ENCODE data around the gene DRC1. TPM values are rescaled to one million over a fixed set of nuclear protein-coding genes. Genes with fewer than 3 reads are reported as not detected.

The DRC1 gene
- polyA plus RNA-seq, 1 donor from 2014 or later = 0.16 TPM

- H3K9me2 ChIP-seq (ENCODE audit: insufficient read depth, low read length) = no peaks in the 10 kb centered on the region
- no peak overlapping the region for H3K4me2 ChIP-seq (ENCODE audit: low read length)
- H3K36me3 ChIP-seq (ENCODE audit: insufficient read depth, low read length) = no peaks in the 10 kb centered on the region
- no peak overlapping the region for H3K4me3 ChIP-seq (ENCODE audit: low read length)
- no peak overlapping the region for H2AFZ ChIP-seq (ENCODE audit: low read depth, low read length)
- no peak overlapping the region for H3K27ac ChIP-seq (ENCODE audit: low read length)
- H3K79me2 ChIP-seq (replicated peaks; ENCODE audit: insufficient read depth, low read length) = no peaks in the 10 kb centered on the region
- H3K27me3 ChIP-seq (ENCODE audit: insufficient read depth, low read depth, low read length) = no peaks in the 10 kb centered on the region
- H3K9me3 ChIP-seq (ENCODE audit: low read length) = no peaks in the 10 kb centered on the region
- H3F3A ChIP-seq (ENCODE audit: insufficient read depth, low read length, poor library complexity, severe bottlenecking) = no peaks in the 10 kb centered on the region
- no peaks in the 10 kb centered on the region for H4K20me1 ChIP-seq (ENCODE audit: insufficient read depth)
- H3K9ac ChIP-seq (ENCODE audit: low read length) = no peak overlapping the region
- TF ChIP-seq MXI1 (conservative IDR thresholded peaks at IDR 0.05; ENCODE audit: poor library complexity, severe bottlenecking) = no peak
- no peak for TF ChIP-seq CTCF (IDR thresholded peaks at IDR 0.05; ENCODE audit: poor library complexity, severe bottlenecking)
- no peak for TF ChIP-seq EZH2 (IDR thresholded peaks at IDR 0.05; ENCODE audit: borderline replicate concordance, insufficient read depth, low read length, poor library complexity, severe bottlenecking)
- TF ChIP-seq REST (IDR thresholded peaks at IDR 0.05; ENCODE audit: borderline replicate concordance) = no peak
- TF ChIP-seq SMC3 (conservative IDR thresholded peaks at IDR 0.05; ENCODE audit: poor library complexity) = no peak
- no peak for TF ChIP-seq RAD21 (conservative IDR thresholded peaks at IDR 0.05)
Observed at GRCh38 chr2:26454561-26455001, 52.9 kb downstream of the DRC1 start.

GRCh38 chr2:26455037-26455669 is 53.4 kb downstream of the DRC1 start:
- Histone ChIP-seq H4K20me1 (ENCODE audit: insufficient read depth) (no peaks in the 10 kb centered on the region), H3K9me2 (ENCODE audit: insufficient read depth, low read length) (no peaks in the 10 kb centered on the region), H2AFZ (ENCODE audit: low read depth, low read length) (no peak overlapping the region), H3K27me3 (ENCODE audit: insufficient read depth, low read depth, low read length) (no peaks in the 10 kb centered on the region), H3K4me3 (ENCODE audit: low read length) (no peak overlapping the region), H3K36me3 (ENCODE audit: insufficient read depth, low read length) (no peaks in the 10 kb centered on the region), H3K27ac (ENCODE audit: low read length) (no peak overlapping the region), H3K4me2 (ENCODE audit: low read length) (no peak overlapping the region), H3F3A (ENCODE audit: insufficient read depth, low read length, poor library complexity, severe bottlenecking) (no peaks in the 10 kb centered on the region), H3K79me2 (replicated peaks; ENCODE audit: insufficient read depth, low read length) (no peaks in the 10 kb centered on the region), H3K9me3 (ENCODE audit: low read length) (no peaks in the 10 kb centered on the region), H3K9ac (ENCODE audit: low read length) (no peak overlapping the region)
- TF ChIP-seq SMC3 (conservative IDR thresholded peaks at IDR 0.05; ENCODE audit: poor library complexity) = no peak
- no peak for TF ChIP-seq POLR2AphosphoS5 (IDR thresholded peaks at IDR 0.05)

All from neural cell (in vitro differentiated cells).